COLO668 (cell line): ENCODE results near the gene CYB561D1.

Experiments used
- DNase-seq: peaks from one replicate; lab custom pipeline; 2025; ENCODE audit not compliant: unreplicated experiment; lab: John Stamatoyannopoulos, UW

The CYB561D1 gene

DNA sequence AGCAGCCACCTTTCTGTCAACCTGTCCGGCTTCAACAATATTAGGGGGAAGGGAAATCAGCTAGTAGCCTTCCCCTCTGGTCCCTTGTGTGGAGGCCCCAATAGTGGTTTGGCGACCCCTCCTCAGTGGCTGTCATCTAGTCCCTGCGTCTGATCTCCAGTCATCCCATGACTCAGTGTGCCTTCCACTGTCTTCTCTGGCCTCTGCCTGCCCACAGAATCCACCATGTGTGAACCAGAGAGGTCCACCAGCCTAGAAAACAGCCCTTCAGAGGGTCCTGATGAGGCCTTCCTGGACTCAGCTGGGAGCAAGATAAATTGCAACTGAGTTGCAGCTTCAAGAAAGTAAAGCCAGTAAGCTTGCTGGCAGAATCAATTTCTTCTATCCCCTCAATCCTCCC lies 14.0 kb upstream of the CYB561D1 start:
- DNase-seq, result no peak

DNA sequence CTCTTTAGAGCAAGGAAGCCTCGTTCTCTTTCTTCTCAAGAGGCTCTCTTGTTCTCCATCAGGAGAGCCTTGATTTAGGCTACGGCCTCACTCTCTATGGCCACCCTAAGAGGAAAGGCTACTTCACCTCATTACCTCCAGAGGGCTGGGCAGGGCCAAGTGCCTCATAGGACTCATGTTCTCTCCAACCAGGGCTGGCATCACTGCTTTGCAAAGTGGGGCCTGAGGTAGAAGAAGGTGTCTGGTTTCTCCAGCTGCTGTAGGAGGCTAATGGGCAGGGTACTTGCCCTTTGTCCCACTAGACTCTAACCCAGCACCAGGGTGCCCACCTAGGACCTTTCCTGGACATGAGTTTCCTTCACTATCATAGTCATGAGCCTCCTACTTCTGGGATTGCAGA lies 12.2 kb upstream of the CYB561D1 start:
- no peak for DNase-seq

DNA sequence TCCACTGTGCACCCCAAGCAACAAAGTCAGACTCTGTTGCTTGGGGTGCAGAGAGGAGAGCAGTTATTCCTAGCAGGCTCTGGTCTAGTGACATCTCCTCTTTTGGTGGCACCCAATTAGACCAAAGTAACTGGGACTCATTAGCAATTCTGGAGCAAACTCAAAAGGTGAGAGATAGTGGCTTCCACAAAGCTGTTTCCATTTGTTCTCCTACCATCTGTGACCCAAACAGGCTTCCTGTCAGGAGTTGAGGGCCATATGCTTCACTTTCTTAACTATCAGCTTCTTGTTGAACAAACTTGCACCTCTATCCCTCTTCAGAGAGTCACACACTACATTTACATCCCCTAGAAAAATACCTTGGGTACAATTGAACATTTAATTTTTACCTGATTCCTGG lies 11.7 kb upstream of the CYB561D1 start:
- no peak for DNase-seq

DNA sequence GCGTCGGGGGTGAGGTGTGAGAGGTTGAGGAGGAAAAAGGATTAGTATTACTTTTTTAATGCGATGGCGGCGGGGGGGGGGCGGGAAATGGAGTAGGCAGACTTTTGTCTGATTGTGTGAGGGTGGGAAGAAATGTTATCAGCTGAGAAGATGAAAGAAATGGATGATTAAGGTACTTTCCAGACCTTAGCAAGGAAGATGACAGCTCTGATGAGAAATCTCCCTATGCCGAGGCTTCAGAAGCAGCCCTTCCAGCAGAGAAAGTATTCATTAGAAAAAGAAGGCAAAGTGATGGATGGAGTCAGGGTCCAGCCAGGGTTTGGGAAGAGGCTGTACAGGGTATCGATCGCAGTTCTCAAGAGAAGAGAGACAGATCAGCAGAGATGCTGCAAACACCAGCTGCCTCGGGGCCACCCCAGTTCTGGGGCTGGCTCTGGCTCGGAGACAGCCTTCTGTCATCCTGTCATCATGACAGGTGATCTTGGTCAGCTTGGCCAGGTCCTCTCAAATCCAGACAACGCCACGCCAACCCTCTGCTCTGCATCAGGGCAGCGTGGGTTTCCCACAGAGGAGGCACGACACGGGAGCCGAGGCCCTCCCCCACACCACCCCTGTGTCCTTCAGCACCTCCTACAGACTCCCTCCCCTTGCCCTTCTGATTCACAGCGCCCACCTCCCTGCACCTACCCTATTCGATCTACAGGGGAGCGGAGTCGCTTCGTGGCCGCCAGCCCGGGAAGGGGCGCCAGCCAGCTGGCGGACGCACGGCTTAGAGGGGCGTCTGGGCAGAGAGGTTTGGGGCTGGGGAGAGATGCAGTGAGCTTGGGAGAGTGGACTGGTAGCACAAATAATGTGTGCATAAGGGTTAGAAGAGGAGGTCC lies 10.9 kb upstream of the CYB561D1 start:
- peak; percentile 62 for DNase-seq

DNA sequence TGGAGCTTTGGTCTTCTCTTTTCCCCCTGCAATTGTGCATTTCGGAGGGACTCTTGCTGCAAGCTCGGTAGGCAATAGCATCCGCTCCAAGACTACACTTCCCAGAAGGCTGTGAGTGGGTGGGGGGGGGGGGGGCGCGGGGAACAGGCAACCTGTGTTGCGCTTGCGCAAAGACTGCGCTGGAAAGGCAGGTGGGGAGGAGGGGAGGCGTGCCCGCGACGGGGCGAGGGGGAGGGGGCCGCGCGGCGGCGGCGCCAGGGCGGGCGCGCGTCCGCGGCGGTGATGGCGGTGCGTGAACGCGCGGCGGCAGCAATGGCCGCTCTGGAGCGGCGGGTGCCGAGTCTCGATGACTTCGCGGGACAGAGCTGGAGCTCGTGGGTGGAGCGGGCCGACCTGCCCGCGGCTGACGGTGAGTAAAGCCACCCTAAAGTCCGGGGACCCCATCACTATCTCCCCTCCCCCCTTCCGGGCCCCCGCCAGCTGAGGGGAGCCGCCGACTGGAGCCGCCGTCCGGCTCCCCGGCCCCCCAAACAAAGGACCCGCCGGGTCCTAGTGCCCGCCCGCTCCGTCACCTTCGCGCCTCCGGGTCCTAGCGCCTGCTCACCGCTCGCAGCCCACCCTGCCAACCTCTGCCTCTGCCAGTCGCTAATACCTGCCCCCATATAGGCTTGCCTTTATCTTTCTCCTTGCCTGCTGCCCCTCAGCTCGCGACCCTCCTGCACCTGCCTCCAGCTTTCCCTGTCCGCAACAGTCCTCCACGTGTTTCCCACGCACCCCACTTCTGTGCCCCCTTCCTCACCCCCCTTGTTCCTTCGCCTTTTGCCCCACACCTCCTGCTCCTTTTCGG lies 10.0 kb upstream of the CYB561D1 start, which contains the start of gene ATXN7L2:
Gene ATXN7L2, plus strand, starts transcription at position 234 of the 847 bp plus-strand sequence. Its CDS starts 49 bp downstream, at position 283.
- peak; percentile 97 for DNase-seq

DNA sequence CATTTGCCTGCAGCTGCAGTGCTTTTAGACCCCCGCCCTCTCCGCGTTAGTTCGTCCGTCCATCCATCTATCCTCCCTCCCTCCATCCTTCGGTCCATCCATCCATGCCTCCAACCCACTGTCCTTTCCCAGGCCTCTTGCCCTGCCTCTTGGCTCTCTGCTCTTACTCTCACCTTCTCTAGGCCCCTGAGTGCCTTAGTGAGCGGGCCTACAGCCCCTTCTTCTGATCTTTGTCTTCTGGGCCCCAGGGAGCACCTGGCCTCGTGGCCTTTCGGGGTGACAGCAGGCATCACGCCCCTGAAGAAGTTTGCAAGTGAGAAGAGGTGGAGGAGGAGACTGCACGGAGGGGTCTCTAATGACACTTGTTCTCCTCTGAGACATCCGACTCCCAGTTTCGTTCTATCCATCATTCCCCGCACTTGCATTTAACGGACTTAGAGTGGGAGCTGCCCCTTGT lies 9.3 kb upstream of the CYB561D1 start:
- DNase-seq, result no peak

DNA sequence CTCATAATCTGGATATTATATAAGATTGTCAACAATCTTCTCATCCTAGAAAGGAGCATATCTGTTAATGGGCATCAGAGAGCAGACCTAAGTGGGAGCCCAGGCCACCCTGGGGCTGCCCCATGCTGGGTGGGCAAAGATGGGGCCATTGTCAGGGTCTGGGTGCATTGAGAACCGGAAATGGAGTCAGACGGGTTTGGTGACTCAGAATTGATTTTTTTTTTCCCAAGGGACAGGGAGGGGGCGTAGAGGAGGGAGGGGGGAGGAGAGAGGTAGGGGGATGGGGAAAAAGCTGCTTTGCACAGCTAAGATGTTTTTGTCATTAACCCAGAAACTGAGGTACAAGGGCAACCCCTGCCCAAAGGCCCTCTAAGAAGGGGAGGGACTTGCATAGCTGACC lies 8.9 kb upstream of the CYB561D1 start:
- DNase-seq, result no peak

DNA sequence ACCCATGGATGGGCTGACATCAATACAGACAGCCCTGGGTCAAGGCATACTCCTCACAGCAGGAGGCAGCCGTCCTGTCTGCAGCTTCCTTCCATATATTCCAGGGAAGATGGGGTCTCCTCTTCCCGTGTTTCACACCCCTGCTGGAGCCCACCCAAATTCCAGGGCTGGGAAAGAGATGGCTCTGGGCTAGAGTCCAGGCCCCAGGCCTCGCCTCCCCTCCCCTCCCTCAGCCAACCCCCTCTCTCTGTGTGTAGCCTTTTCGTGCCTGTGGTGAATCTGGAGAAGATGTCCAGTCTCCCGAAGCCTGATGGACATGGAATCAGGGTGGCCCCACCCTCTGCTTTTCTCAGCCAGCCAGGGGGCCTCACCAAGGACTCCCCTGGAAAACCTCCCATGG lies 6.6 kb upstream of the CYB561D1 start:
- no peak for DNase-seq

DNA sequence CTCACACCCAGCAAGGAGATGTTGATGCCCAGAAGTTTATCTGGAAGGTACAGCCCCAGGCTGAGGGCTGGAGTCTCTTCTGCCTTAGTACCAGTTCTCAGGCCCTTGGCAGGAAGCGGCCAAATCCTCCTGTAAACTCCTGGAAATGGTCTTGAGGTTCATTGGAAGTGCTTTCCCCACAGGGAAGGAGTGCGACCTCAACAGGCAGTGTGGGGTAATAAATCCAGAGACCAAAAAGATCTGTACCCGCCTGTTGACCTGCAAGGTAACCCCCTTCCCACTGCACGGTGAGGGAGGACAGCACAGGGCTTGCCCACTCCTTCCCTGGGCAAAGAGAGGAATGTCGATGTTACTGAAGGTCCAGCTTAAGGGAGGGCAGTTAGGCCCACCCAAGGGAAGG lies 5.7 kb upstream of the CYB561D1 start:
- no peak for DNase-seq

DNA sequence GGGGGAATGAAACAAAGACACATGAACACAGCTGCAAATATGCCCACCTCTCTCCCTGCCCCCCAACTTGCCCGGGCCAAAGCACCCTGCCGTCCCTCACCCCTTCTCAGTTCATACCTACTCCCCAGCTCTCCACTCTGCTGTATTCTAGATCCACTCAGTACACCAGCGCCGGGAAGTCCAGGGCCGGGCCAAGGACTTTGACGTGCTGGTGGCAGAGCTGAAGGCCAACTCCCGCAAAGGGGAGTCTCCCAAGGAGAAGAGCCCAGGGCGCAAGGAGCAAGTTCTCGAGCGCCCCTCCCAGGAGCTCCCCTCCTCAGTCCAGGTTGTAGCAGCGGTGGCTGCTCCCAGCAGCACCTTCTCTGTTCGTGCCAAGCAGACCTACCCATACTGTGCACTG lies 5.2 kb upstream of the CYB561D1 start:
- DNase-seq, result no peak

DNA sequence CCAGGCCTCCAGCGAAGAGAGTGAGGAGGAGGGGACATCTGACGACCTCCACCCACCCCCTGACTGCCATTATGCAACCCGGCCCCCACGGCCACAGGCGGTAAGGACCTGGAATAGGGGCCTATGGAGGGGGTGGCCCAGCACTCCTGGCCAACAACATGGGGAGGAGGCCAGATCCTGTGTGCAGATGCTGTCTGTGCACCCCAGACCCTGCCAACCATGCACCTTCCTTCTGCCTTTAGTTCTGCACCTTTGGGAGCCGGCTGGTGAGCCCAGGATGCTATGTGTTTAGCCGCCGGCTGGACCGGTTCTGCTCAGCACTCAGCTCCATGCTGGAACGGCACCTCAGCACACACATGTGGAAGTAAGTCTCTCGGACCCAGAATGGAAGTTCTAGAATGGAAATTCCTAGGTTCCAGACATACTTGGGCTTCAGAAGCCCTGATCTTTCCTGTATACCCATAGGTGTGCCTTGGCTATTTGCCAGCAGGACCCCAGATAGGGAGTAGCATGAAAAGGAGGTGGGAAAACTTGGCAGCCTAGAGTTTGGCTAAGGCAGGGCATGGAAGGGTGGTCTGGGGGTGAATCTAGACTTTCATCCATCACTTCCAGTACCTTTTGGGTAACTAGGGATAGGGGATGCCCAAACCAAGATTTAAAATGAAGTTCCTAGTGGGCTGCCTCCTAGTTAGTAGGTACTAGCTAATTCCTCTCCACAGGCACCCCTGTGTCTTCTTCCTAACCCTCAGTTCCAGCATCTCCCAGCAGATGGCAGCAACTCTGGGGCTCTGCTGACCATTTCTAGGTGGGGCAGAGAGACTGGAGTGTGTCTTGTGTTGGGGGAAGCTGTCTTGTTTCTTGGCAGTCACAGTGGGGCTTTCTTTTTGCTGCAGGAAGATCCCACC lies 3.6 kb upstream of the CYB561D1 start:
- DNase-seq, result peak; percentile 55

DNA sequence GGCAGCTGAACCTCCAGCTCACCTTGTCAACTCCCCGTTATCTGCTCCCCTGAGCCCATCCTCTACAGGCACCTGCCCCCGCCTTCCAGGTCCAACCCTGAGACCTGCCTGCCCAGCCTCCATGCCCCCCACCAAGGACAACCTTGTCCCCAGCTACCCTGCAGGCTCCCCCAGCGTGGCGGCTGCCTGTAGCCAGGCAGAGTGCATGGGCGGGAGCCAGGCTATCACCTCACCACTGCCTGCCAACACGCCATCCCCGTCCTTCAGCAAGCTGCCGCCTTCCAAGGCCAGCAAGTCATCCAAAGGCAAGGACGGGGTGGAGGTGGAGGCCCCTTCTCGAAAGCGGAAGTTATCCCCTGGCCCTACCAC lies 3.0 kb upstream of the CYB561D1 start:
- no peak for DNase-seq

DNA sequence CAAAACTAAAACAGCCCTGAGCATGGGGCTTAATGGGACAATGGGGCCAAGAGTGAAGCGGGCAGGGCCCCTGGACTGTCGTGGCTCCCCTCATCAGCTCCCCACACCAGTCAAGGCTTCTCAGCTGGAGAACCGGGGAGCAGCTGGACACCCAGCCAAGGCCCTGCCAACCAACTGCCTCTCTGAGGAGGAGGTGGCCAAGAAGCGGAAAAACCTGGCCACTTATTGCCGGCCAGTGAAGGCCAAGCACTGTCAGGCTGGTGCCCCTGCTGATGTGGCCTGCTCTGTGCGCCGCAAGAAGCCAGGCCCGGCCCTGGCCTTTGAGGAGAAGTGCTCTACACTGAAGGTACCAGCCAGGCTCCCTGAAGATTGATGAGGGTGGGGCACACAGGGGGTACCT lies 2.5 kb upstream of the CYB561D1 start:
- no peak for DNase-seq

DNA sequence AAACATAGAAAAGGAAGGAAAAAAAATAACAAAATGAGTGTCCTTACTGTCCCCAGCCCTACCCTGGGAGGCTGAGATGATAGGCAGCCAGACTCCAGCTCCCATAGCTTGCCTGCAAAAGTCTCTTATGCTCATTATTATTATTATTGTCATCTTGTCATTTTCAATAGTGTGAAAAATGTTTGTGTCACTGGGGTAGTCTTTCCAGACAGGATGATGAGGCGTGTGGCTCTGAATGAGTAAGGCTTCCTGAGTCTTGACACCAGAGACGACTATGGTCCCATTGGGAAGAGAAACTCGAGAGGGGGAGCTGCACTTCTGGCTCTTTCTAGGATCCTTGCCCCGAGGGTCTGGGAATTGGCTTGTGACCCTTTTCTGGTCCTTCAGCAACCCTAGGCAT lies 1.1 kb upstream of the CYB561D1 start:
- DNase-seq, result no peak

DNA sequence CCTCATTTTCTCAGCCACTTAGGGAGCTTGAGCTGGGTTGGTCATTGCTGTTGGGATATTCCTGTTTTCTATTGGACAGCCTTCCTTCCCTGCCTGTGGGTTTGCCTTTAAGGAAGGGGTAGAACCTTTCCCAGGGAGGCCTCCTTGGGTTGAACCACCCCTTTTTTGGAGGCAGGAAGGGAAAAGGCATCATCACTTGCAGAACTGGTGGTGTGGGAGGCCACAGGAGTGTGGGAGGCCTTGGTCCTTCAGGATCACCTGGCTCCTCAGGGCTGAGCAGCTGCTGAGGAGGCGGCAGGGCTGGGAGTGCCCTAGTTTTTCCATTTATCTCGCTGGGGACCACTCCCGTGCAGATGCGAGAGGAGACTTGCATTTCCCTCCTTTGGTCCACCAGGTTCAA lies 667 bp upstream of the CYB561D1 start:
- DNase-seq, result no peak

DNA sequence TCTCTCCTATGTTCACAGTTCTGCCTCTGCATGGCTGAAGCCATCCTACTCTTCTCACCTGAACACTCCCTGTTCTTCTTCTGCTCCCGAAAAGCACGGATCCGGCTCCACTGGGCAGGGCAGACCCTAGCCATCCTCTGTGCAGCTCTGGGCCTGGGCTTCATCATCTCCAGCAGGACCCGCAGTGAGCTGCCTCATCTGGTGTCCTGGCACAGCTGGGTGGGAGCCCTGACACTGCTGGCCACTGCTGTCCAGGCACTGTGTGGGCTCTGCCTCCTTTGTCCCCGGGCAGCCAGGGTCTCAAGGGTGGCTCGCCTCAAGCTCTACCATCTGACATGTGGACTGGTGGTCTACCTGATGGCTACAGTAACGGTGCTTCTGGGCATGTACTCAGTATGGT lies 1.8 kb downstream of the CYB561D1 start:
- DNase-seq, result no peak

DNA sequence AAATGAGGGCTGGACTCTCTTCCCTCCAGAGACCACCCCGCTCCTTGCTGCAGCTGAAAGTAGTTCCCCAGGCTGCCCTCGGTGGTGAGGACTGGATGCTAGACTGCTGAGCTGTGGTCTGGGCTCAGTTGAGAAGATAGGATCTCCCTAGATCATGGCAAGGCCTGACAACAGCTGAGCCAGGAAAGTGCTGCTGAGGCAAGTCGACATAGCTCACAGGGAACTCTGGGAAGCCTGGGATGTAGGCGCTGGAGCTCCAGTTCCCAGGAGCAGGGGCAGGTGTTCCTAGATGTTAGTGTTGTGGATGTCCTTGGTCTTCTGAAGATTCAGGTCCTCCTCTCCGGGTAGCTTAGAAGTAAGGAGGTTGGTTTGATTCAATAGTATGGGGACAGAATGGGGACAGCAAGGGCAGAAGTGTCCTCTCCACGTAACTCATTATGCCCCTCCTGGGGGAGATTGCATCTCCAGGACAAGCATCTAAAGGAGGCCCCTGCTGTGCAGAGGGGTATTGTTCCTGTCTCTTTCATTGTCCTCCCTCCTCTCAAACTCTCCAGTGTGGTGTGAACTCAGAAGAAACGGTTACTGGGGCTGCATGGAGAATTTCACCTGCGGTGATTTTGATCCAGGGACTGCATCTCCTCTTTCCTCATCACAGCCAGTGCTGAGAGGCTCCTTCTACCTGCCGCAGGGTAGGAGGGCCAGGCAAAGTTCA lies 3.7 kb downstream of the CYB561D1 start:
- DNase-seq, result no peak

DNA sequence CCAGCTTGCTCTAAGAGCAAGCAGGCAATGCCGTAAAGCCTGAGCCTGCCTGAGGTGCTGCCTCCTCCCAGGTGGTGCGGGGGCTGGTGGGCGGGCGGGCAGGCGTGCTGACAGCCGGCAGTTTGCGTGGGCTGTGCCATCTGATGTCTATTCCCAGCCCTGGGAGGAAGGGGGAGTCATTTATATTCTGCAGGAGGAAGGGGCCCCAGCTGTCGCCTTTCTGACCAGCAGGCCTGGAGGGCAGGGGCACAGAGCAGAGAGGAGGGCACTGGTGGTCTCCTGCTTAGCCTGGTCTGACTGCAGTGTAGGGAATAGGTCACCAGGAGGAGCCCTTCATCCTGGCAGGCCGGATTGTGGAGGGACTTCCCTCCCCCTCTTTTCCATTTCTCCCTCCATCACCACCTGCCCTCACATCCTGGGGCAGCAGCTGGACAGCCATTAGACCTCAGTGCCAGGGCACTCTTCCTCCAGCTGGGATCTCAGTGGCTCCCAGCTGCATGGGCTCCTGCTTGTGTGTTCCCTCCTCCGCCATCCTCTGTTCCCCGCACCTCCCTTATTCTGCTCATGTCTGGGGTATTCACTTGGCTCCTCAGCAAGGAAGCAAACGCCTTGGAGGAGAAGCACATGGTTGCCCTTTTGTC lies 4.4 kb downstream of the CYB561D1 start:
- peak; percentile 63 for DNase-seq

DNA sequence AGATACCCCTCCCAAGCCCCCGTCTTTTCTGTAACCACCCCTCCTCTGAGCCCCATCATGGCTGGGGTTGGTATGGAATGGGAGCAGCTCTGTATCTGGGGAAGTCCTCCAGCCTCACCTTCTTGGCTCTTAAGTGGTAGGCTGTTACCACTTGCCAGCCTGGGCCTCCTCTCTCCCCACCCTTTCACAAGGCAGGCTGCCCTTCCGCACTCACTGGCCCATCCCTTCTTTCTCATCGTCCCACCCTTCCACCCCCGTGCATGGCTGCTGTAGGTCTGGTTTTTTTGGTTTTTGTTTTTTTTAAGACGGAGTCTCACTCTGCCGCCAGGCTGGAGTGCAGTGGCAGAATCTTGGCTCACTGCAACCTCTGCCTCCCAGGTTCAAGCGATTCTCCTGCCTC lies 5.2 kb downstream of the CYB561D1 start:
- no peak for DNase-seq
